ENCODE measurements around the gene LRCH4.

DNA sequence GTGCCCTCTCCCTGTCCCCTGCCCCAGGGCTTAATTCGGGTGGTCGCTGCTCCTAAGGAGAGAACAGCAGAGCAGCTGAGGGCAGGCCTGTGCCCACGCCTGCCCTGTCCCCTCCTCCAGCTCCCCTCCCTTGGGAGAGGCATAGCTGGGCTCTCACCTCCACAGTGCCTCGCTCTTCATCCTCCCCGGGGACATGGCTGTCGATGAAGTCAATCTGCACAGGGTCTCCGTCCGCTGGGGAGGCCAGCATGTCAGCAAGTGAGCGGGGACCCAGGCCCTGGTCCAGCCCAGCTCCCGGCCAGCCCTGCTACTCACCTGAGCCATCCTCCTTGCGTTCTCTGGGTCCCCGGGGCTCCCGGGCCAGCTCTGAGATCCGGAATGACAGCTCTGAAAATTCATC is 8.4 kb downstream of the LRCH4 start:
- TF ChIP-seq CTCF (IDR thresholded peaks at IDR 0.05; ENCODE audit: insufficient read depth, low read length, poor library complexity, severe bottlenecking) (no peak), EZH2phosphoT487 (conservative IDR thresholded peaks at IDR 0.05; ENCODE audit: low read length) (no peak)

All from SU-DHL-6 (cell line).